Measurements from ENCODE around the gene DDX49. TPM values are rescaled to one million over a fixed set of nuclear protein-coding genes. Genes with fewer than 3 reads are reported as not detected.

DDX49 gene
- total RNA-seq, 1 donor from 2014 or later, result 22.4 TPM

- no peaks in the 10 kb centered on the region for H3K27me3 ChIP-seq (ENCODE audit: low read depth)
- H3K36me3 ChIP-seq, result peaks cover 64% of the 10 kb centered on the region
- no peaks in the 10 kb centered on the region for H3K9me3 ChIP-seq (replicated peaks)
- H3K4me1 ChIP-seq, result no peaks in the 10 kb centered on the region
- no peak overlapping the region for H3K4me3 ChIP-seq
- intact Hi-C loops (cut with micrococcal nuclease), result no loop called here
- no peak for TF ChIP-seq CTCF (IDR thresholded peaks at IDR 0.05; ENCODE audit: borderline replicate concordance)
- DNase-seq, result no peak
- H3K27ac ChIP-seq (replicated peaks), result no peak overlapping the region
Measured at GRCh38 chr19:18903156-18904037, 16.1 kb upstream of the DDX49 start.

- H3K4me3 ChIP-seq, result no peak overlapping the region
- DNase-seq, result no peak
- intact Hi-C loops (cut with micrococcal nuclease), result no loop called here
Measured at GRCh38 chr19:18904334-18905057, 15.0 kb upstream of the DDX49 start.

GRCh38 chr19:18905058-18905456 lies 14.5 kb upstream of the DDX49 start:
- no peak for TF ChIP-seq CTCF (IDR thresholded peaks at IDR 0.05; ENCODE audit: borderline replicate concordance)
- Histone ChIP-seq H3K4me3 (no peak overlapping the region), H3K27me3 (ENCODE audit: low read depth) (no peaks in the 10 kb centered on the region), H3K9me3 (replicated peaks) (no peaks in the 10 kb centered on the region), H3K36me3 (peaks cover 60% of the 10 kb centered on the region), H3K27ac (replicated peaks) (no peak overlapping the region), H3K4me1 (no peaks in the 10 kb centered on the region)
- intact Hi-C loops (cut with micrococcal nuclease), result no loop called here
- DNase-seq, result no peak

More at GRCh38 chr19:18904334-18905057, 15.0 kb upstream of the DDX49 start:
- Histone ChIP-seq H3K27ac (replicated peaks) (no peak overlapping the region), H3K27me3 (ENCODE audit: low read depth) (no peaks in the 10 kb centered on the region), H3K36me3 (peaks cover 65% of the 10 kb centered on the region), H3K9me3 (replicated peaks) (no peaks in the 10 kb centered on the region), H3K4me1 (no peaks in the 10 kb centered on the region)
- TF ChIP-seq CTCF (IDR thresholded peaks at IDR 0.05; ENCODE audit: borderline replicate concordance), result no peak

GRCh38 chr19:18905513-18906236 lies 13.8 kb upstream of the DDX49 start:
- H3K27me3 ChIP-seq (ENCODE audit: low read depth), result no peaks in the 10 kb centered on the region
- H3K9me3 ChIP-seq (replicated peaks), result no peaks in the 10 kb centered on the region
- peaks cover 59% of the 10 kb centered on the region for H3K36me3 ChIP-seq
- H3K4me1 ChIP-seq, result no peaks in the 10 kb centered on the region
- intact Hi-C loops (cut with micrococcal nuclease), result no loop called here
- DNase-seq, result no peak
- TF ChIP-seq CTCF (IDR thresholded peaks at IDR 0.05; ENCODE audit: borderline replicate concordance), result no peak
- no peak overlapping the region for H3K4me3 ChIP-seq
- no peak overlapping the region for H3K27ac ChIP-seq (replicated peaks)
